Neutrophil (primary cell): ENCODE data around the gene ANGPT4.

Experiments used
- H3K27ac ChIP-seq: fragments of 200-600 bp; sonication (generic); 2 replicates; pipeline ENCODE4 v1.5.1; 2016; ENCODE audit warnings: mild to moderate bottlenecking, moderate library complexity
- H3K27me3 ChIP-seq: fragments of 200-600 bp; sonication (generic); 2 replicates; pipeline ENCODE4 v1.6.0; 2016; ENCODE audit warnings: mild to moderate bottlenecking
- H3K36me3 ChIP-seq: fragments of 200-600 bp; sonication (generic); 2 replicates; pipeline ENCODE4 v1.5.1; 2017
- H3K4me1 ChIP-seq, 2 experiments: fragments of 200-600 bp in 1 of 2; sonication (generic) in 1 of 2; 1 replicate in 1 of 2; 2 replicates in 1 of 2; pipeline versions ENCODE4 v1.5.1 to v1.6.1; 2013 to 2016; ENCODE audit warnings: low read depth in 1 of 2, low read length in 1 of 2, mild to moderate bottlenecking in 1 of 2, moderate library complexity in 1 of 2; ENCODE audit not compliant: control insufficient read depth in 1 of 2, insufficient read depth in 1 of 2
- H3K4me3 ChIP-seq, 2 experiments: fragments of 200-600 bp in 1 of 2; sonication (generic) in 1 of 2; 1 replicate in 1 of 2; 2 replicates in 1 of 2; pipeline ENCODE4 v1.5.1; 2013 to 2016; ENCODE audit warnings: low read depth in 1 of 2, low read length in 1 of 2, mild to moderate bottlenecking in 1 of 2, moderate library complexity in 1 of 2
- H3K9me3 ChIP-seq: fragments of 200-600 bp; sonication (generic); 2 replicates; pipeline ENCODE4 v1.5.1; 2016
- CTCF ChIP-seq: fragments of 200-600 bp; sonication (generic); IDR thresholded peaks from 2 replicates; pipeline ENCODE4 v1.5.1; 2016; ENCODE audit warnings: antibody characterized with exemption

ANGPT4 gene

GRCh38 chr20:836190-836589, 79.9 kb downstream of the ANGPT4 start:
- Histone ChIP-seq H3K27me3 (peaks cover 10% of the 10 kb centered on the region), H3K4me3 (no peak overlapping the region), H3K27ac (peak overlapping the region; percentile 9), H3K9me3 (peaks cover 5% of the 10 kb centered on the region), H3K36me3 (no peaks in the 10 kb centered on the region), H3K4me1 (peaks cover 35 to 38% of the 10 kb centered on the region in 2 experiments)
- no peak for TF ChIP-seq CTCF

- no peak overlapping the region for H3K27ac ChIP-seq
- H3K4me3 ChIP-seq = peak overlapping the region in 1 of 2 experiments; percentile 14
- H3K4me1 ChIP-seq = peaks cover 30 to 38% of the 10 kb centered on the region in 2 experiments
These were observed 80.5 kb downstream of the ANGPT4 start for GRCh38 chr20:835608-836045.

DNA sequence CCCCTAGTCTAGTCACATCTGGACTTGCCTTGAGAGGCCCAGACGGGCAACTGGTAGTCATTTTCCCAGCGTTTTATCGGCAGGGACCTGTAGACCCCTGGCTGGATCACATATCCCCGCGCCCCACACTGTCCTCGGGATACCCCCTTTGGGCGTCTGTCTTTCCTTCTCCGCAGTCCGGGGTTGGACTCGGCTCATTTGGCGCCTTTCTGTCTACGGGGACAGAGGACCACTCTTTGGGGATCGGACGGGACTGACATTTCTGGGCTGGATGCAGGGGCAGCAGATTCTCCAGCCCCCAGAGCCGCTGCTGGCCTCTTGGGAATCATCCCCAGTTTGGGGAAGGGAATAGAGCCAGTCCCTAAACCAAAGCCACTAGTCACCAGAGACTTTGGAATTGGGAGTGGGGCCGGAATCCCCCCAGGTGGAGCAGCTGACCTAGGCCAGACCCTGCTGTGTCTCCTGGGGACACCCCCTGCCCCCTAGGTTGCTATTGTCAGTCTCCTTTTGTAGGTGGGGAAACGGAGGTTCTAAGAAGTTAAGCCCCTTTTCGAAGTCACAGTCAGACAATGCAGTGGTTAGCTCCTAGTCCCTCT, 81.9 kb downstream of the ANGPT4 start:
- H3K27me3 ChIP-seq = no peaks in the 10 kb centered on the region
- peaks cover 30 to 45% of the 10 kb centered on the region in 2 experiments for H3K4me1 ChIP-seq
- no peaks in the 10 kb centered on the region for H3K9me3 ChIP-seq
- peak overlapping the region; percentile 81 to 97 for H3K4me3 ChIP-seq
- H3K27ac ChIP-seq = peak overlapping the region; percentile 80
- TF ChIP-seq CTCF = no peak
- H3K36me3 ChIP-seq = no peaks in the 10 kb centered on the region

More at GRCh38 chr20:835608-836045, 80.5 kb downstream of the ANGPT4 start:
- H3K9me3 ChIP-seq = no peaks in the 10 kb centered on the region
- H3K36me3 ChIP-seq = no peaks in the 10 kb centered on the region
- TF ChIP-seq CTCF = no peak
- peaks cover 5% of the 10 kb centered on the region for H3K27me3 ChIP-seq

- Histone ChIP-seq H3K27ac (peak within 1 kb of the TSS; percentile 80), H3K36me3 (no peaks in the 10 kb centered on the region), H3K9me3 (no peaks in the 10 kb centered on the region), H3K27me3 (no peaks in the 10 kb centered on the region), H3K4me1 (peaks cover 30 to 45% of the 10 kb centered on the region in 2 experiments), H3K4me3 (peak within 1 kb of the TSS; percentile 81 to 97)
- peak; percentile 50 for TF ChIP-seq CTCF
These were observed 82.5 kb downstream of the ANGPT4 start, which contains the start of gene FAM110A for GRCh38 chr20:833450-834150. FAM110A (plus strand) TSS chr20:833715; CDS start chr20:844805, 11,090 bp downstream.

- peak overlapping the region; percentile 80 for H3K27ac ChIP-seq
- H3K9me3 ChIP-seq = no peaks in the 10 kb centered on the region
- no peaks in the 10 kb centered on the region for H3K27me3 ChIP-seq
- TF ChIP-seq CTCF = no peak
- no peaks in the 10 kb centered on the region for H3K36me3 ChIP-seq
- peaks cover 30 to 45% of the 10 kb centered on the region in 2 experiments for H3K4me1 ChIP-seq
- peak overlapping the region; percentile 81 to 97 for H3K4me3 ChIP-seq
These were observed 83.0 kb downstream of the ANGPT4 start for GRCh38 chr20:833121-833449.
